Ovary (tissue), 3 donors: ENCODE results near the gene PSMD2.

Experiments used
- EP300 ChIP-seq: sonication (generic); formaldehyde crosslinking; IDR thresholded peaks from one replicate; pipeline ENCODE4 v1.6.1; 2017; ENCODE audit warnings: antibody characterized with exemption
- POLR2A ChIP-seq: fragments of 450-650 bp; IDR thresholded peaks from one replicate; pipeline ENCODE4 v1.6.1; 2017; ENCODE audit warnings: antibody characterized with exemption, mild to moderate bottlenecking, moderate library complexity
- TF ChIP-seq, protein P1 (sequence below), 3 donors: fragments of 450-650 bp in 2 of 3; fragments of 200-600 bp in 1 of 3; IDR thresholded peaks; one replicate each; pipeline versions ENCODE4 v1.5.1 to v1.8.0; 2016 to 2022; ENCODE audit warnings: antibody characterized with exemption in 3 of 3, mild to moderate bottlenecking in 1 of 3
- donor health status: DM: no; HTN: no; CAD: no.

DNA sequence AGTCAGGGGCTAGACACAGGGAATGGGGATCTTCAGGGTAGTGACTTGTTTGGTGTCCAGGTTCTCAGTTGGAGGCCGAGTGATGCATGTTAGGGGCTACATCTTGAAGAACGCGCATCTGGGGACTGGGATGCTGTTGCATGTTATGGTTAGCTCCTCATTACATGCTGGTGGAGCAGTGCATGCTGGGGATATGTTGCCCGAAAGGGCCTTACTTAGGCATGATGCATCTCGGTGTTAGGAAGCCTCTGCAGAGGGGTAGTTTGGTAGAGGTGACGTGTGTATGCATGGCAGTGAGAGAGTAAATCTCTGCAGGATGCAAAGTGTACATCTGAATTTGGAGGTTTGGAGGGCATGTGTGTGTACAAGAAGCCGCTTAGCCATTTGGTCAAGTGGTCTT lies 17.8 kb downstream of the PSMD2 start:
- TF ChIP-seq, protein P1, sequence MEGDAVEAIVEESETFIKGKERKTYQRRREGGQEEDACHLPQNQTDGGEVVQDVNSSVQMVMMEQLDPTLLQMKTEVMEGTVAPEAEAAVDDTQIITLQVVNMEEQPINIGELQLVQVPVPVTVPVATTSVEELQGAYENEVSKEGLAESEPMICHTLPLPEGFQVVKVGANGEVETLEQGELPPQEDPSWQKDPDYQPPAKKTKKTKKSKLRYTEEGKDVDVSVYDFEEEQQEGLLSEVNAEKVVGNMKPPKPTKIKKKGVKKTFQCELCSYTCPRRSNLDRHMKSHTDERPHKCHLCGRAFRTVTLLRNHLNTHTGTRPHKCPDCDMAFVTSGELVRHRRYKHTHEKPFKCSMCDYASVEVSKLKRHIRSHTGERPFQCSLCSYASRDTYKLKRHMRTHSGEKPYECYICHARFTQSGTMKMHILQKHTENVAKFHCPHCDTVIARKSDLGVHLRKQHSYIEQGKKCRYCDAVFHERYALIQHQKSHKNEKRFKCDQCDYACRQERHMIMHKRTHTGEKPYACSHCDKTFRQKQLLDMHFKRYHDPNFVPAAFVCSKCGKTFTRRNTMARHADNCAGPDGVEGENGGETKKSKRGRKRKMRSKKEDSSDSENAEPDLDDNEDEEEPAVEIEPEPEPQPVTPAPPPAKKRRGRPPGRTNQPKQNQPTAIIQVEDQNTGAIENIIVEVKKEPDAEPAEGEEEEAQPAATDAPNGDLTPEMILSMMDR (IDR thresholded peaks at IDR 0.05): no peak
- TF ChIP-seq POLR2A: no peak
- no peak for TF ChIP-seq EP300
